K562 (cell line): ENCODE data around the gene CACNA1E. TPM values are rescaled to one million over a fixed set of nuclear protein-coding genes. Genes with fewer than 3 reads are reported as not detected.

Experiments used
- MAFG ChIP-seq: fragments of 450-650 bp; conservative IDR thresholded peaks from 2 replicates; pipeline ENCODE4 v1.6.1; 2016; ENCODE audit warnings: missing genetic modification characterization, missing compliant biosample characterization
- NFE2L1 ChIP-seq: fragments of 450-650 bp; IDR thresholded peaks from 2 replicates; pipeline ENCODE4 v1.6.1; 2016; ENCODE audit warnings: missing genetic modification characterization, low read depth, mild to moderate bottlenecking, missing compliant biosample characterization, moderate library complexity, borderline replicate concordance
- PHB ChIP-seq: fragments of 250-450 bp; sonication (Bioruptor Pico); IDR thresholded peaks from 2 replicates; pipeline ENCODE4 v1.5.0; 2021
- PRPF4 ChIP-seq: fragments of 200-400 bp; formaldehyde crosslinking; IDR thresholded peaks from one replicate; pipeline ENCODE4 v1.6.1; 2017; ENCODE audit warnings: low read length, low read depth, mild to moderate bottlenecking; ENCODE audit not compliant: insufficient read depth, poor library complexity, severe bottlenecking
- ZNF41 ChIP-seq: fragments of 250-450 bp; sonication (Bioruptor Pico); conservative IDR thresholded peaks from 2 replicates; pipeline ENCODE4 v1.4.0; 2020; ENCODE audit warnings: mild to moderate bottlenecking
- polyA plus RNA-seq, 8 experiments: library from polyadenylated mRNA; depleted of rRNA in 4 of 8; stranded (reverse) in 5 of 8; unstranded in 3 of 8; fragments of >200 nt; fragmentation: Nextera tagmentation in 2 of 8; fragmentation: Illumina TruSeq in 1 of 8; extraction: Ambion mirVana in 2 of 8; extraction: Trizol in 1 of 8; gene quantifications; 2 replicates each; pipeline versions ENCODE4 v1.2.1 to v1.2.3, GENCODE V29; 2011 to 2014; ENCODE audit warnings: inconsistent platforms in 1 of 8, missing spikeins in 1 of 8
- total RNA-seq, 7 experiments: library from RNA; depleted of rRNA in 6 of 7; stranded (reverse); fragments of >200 nt in 6 of 7; fragmentation: Illumina TruSeq in 2 of 7; extraction: Trizol in 2 of 7; gene quantifications; 2 replicates each; pipeline versions ENCODE4 v1.2.1 to v1.2.3, GENCODE V29; 2011 to 2021; ENCODE audit warnings: low replicate concordance in 1 of 7
- TF ChIP-seq, protein P1 (sequence below): sonication (generic); formaldehyde crosslinking; IDR thresholded peaks from 2 replicates; pipeline ENCODE4 v1.8.0; 2023; ENCODE audit warnings: mild to moderate bottlenecking, missing genetic modification reagents
- TF ChIP-seq, protein P2 (sequence below): IDR thresholded peaks from 3 replicates; pipeline ENCODE4 v1.6.1; 2011; ENCODE audit warnings: borderline replicate concordance, mild to moderate bottlenecking, moderate library complexity; ENCODE audit not compliant: insufficient read length; ENCODE audit errors: extremely low read depth

Gene CACNA1E
- total and polyA plus RNA-seq, 9 of the 15 experiments (the other 6 are each of a cell fraction or from before 2014, with no cell fraction given), result under 0.01 to 0.04 TPM; not detected in 7

DNA sequence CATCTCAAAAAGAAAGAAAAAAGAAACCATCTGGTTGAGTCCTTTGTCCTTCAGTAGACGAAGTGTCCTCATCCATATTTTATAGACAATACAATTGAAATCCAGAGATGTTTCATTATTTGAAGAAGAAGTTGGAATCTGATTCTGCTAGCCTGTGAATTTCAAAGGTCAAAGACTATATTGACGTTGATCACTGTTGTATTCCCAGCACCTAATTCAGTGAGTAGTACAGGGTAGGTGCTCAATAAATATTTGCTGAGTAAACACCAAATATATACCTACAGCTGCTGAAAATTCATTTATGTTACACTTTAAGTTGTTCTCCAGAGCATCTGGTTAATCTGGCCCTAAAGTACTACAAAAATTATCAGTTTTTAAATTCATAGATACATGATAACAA, 135.2 kb downstream of the CACNA1E start (continued):
- TF ChIP-seq, protein P1, sequence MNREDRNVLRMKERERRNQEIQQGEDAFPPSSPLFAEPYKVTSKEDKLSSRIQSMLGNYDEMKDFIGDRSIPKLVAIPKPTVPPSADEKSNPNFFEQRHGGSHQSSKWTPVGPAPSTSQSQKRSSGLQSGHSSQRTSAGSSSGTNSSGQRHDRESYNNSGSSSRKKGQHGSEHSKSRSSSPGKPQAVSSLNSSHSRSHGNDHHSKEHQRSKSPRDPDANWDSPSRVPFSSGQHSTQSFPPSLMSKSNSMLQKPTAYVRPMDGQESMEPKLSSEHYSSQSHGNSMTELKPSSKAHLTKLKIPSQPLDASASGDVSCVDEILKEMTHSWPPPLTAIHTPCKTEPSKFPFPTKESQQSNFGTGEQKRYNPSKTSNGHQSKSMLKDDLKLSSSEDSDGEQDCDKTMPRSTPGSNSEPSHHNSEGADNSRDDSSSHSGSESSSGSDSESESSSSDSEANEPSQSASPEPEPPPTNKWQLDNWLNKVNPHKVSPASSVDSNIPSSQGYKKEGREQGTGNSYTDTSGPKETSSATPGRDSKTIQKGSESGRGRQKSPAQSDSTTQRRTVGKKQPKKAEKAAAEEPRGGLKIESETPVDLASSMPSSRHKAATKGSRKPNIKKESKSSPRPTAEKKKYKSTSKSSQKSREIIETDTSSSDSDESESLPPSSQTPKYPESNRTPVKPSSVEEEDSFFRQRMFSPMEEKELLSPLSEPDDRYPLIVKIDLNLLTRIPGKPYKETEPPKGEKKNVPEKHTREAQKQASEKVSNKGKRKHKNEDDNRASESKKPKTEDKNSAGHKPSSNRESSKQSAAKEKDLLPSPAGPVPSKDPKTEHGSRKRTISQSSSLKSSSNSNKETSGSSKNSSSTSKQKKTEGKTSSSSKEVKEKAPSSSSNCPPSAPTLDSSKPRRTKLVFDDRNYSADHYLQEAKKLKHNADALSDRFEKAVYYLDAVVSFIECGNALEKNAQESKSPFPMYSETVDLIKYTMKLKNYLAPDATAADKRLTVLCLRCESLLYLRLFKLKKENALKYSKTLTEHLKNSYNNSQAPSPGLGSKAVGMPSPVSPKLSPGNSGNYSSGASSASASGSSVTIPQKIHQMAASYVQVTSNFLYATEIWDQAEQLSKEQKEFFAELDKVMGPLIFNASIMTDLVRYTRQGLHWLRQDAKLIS, result no peak
- no peak for TF ChIP-seq MAFG (tag)
- no peak for TF ChIP-seq PHB (CRISPR knock-in tag)
- TF ChIP-seq, protein P2, sequence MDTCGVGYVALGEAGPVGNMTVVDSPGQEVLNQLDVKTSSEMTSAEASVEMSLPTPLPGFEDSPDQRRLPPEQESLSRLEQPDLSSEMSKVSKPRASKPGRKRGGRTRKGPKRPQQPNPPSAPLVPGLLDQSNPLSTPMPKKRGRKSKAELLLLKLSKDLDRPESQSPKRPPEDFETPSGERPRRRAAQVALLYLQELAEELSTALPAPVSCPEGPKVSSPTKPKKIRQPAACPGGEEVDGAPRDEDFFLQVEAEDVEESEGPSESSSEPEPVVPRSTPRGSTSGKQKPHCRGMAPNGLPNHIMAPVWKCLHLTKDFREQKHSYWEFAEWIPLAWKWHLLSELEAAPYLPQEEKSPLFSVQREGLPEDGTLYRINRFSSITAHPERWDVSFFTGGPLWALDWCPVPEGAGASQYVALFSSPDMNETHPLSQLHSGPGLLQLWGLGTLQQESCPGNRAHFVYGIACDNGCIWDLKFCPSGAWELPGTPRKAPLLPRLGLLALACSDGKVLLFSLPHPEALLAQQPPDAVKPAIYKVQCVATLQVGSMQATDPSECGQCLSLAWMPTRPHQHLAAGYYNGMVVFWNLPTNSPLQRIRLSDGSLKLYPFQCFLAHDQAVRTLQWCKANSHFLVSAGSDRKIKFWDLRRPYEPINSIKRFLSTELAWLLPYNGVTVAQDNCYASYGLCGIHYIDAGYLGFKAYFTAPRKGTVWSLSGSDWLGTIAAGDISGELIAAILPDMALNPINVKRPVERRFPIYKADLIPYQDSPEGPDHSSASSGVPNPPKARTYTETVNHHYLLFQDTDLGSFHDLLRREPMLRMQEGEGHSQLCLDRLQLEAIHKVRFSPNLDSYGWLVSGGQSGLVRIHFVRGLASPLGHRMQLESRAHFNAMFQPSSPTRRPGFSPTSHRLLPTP, result no peak
- no peak for TF ChIP-seq PRPF4
- no peak for TF ChIP-seq NFE2L1 (tag)
- no peak for TF ChIP-seq ZNF41 (CRISPR knock-in tag)
